NCI-H1417 treated with DMSO at 0.1 percent for 48 hours (cell line): ENCODE data around the gene C20orf144.

Experiments
- DNase-seq: peaks from one replicate; lab custom pipeline; 2025; lab: John Stamatoyannopoulos, UW

C20orf144 gene

GRCh38 chr20:33676652-33677645 lies 14.8 kb downstream of the C20orf144 start:
- DNase-seq, result no peak

GRCh38 chr20:33677991-33678702 lies 16.0 kb downstream of the C20orf144 start:
- DNase-seq, result no peak

- DNase-seq, result no peak
These were observed 17.8 kb downstream of the C20orf144 start for GRCh38 chr20:33679758-33680485.

- no peak for DNase-seq
These were observed 18.6 kb downstream of the C20orf144 start for GRCh38 chr20:33680686-33681085.

GRCh38 chr20:33681288-33681687 lies 19.2 kb downstream of the C20orf144 start:
- DNase-seq, result no peak

GRCh38 chr20:33681728-33682353 lies 19.7 kb downstream of the C20orf144 start:
- no peak for DNase-seq

- DNase-seq, result peak; percentile 23
These were observed 22.6 kb downstream of the C20orf144 start for GRCh38 chr20:33684533-33685327.

- no peak for DNase-seq
These were observed 23.4 kb downstream of the C20orf144 start for GRCh38 chr20:33685328-33686099.

GRCh38 chr20:33686100-33686983 lies 24.2 kb downstream of the C20orf144 start, which contains the start of gene E2F1:
Gene E2F1, minus strand, starts transcription at chr20:33686385. Its CDS starts 121 bp downstream, at chr20:33686264.
- DNase-seq, result peak; percentile 71

- no peak for DNase-seq
These were observed 24.8 kb downstream of the C20orf144 start for GRCh38 chr20:33686984-33687366.

- DNase-seq, result no peak
These were observed 25.3 kb downstream of the C20orf144 start for GRCh38 chr20:33687370-33687915.

- no peak for DNase-seq
These were observed 26.1 kb downstream of the C20orf144 start for GRCh38 chr20:33687993-33688937.

GRCh38 chr20:33688938-33689424 lies 26.9 kb downstream of the C20orf144 start:
- no peak for DNase-seq

GRCh38 chr20:33689493-33689892 lies 27.4 kb downstream of the C20orf144 start:
- no peak for DNase-seq

GRCh38 chr20:33689973-33690372 lies 27.8 kb downstream of the C20orf144 start:
- DNase-seq, result no peak

- no peak for DNase-seq
These were observed 31.2 kb downstream of the C20orf144 start for GRCh38 chr20:33693289-33693688.
